Measurements from ENCODE around the gene NUP205.

GRCh38 chr7:135517060-135517459 is 40.7 kb upstream of the NUP205 start:
- TF ChIP-seq, protein P1, sequence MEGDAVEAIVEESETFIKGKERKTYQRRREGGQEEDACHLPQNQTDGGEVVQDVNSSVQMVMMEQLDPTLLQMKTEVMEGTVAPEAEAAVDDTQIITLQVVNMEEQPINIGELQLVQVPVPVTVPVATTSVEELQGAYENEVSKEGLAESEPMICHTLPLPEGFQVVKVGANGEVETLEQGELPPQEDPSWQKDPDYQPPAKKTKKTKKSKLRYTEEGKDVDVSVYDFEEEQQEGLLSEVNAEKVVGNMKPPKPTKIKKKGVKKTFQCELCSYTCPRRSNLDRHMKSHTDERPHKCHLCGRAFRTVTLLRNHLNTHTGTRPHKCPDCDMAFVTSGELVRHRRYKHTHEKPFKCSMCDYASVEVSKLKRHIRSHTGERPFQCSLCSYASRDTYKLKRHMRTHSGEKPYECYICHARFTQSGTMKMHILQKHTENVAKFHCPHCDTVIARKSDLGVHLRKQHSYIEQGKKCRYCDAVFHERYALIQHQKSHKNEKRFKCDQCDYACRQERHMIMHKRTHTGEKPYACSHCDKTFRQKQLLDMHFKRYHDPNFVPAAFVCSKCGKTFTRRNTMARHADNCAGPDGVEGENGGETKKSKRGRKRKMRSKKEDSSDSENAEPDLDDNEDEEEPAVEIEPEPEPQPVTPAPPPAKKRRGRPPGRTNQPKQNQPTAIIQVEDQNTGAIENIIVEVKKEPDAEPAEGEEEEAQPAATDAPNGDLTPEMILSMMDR (IDR thresholded peaks at IDR 0.05) = no peak
- TF ChIP-seq POLR2A (IDR thresholded peaks at IDR 0.05) = no peak
